GM12891 (cell line): ENCODE data around the gene TMCO4.

Experiments
- PAX5 ChIP-seq: IDR thresholded peaks from 2 replicates; pipeline ENCODE4 v1.6.1; 2011; ENCODE audit warnings: low read length, moderate library complexity, mild to moderate bottlenecking; ENCODE audit not compliant: insufficient read depth, severe bottlenecking
- POLR2A ChIP-seq: IDR thresholded peaks from 2 replicates; pipeline ENCODE4 v1.6.1; 2011; ENCODE audit warnings: low read depth, low read length, control low read depth
- POLR2AphosphoS5 ChIP-seq: IDR thresholded peaks from 2 replicates; pipeline ENCODE4 v1.6.1; 2011; ENCODE audit warnings: low read depth, low read length, control low read depth
- POU2F2 ChIP-seq: IDR thresholded peaks from 2 replicates; pipeline ENCODE4 v1.6.1; 2011; ENCODE audit warnings: low read depth, mild to moderate bottlenecking, control low read depth, low read length, moderate library complexity
- SPI1 ChIP-seq: IDR thresholded peaks from 2 replicates; pipeline ENCODE4 v1.6.1; 2011; ENCODE audit warnings: low read depth, low read length, control low read depth
- TAF1 ChIP-seq: IDR thresholded peaks from 2 replicates; pipeline ENCODE4 v1.6.1; 2011; ENCODE audit warnings: low read depth, low read length, control low read depth

GRCh38 chr1:19706136-19706535, 93.6 kb downstream of the TMCO4 start:
- no peak for TF ChIP-seq TAF1
- TF ChIP-seq POLR2A: no peak
- no peak for TF ChIP-seq POLR2AphosphoS5
- no peak for TF ChIP-seq SPI1
- no peak for TF ChIP-seq POU2F2
- no peak for TF ChIP-seq PAX5
